COLO668 (cell line): ENCODE results near the gene INTS2.
"Not testable (repeated sequence)": the region's sequence is repeated elsewhere in the genome, so short reads cannot be mapped to it uniquely, and the experiment has no call there.

ENCODE experiments used
- DNase-seq: peaks from one replicate; lab custom pipeline; 2025; ENCODE audit not compliant: unreplicated experiment; lab: John Stamatoyannopoulos, UW

The INTS2 gene

DNA sequence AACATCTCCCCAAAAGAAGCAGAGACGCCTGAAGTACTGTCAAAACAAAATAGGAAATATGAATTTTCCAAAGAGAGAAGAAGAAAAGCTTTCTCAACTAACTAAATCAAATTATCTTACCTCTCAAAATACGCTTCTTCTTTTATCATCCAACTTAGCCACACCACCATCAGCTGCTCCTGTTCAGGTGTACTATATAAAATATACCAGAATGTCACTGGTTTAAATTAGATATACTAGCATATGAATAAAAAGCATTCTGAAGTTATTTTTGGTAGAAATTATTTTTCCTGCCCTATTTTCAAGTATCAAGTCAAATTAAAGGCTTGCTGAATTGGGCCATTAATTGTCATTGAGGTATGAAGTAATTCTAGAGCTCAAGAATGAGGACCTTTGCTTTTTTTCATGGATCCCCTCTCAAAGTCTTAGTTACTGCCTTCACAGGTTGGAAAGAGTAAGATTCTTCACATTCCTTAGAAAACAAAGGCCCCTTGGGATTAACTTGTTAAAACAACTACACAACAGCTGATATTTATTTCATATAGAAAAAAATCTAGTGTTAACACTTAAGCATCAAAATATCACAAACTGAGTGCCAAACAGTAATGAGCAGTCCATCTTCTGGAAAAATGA is 30.1 kb downstream of the INTS2 start:
- DNase-seq: no peak

DNA sequence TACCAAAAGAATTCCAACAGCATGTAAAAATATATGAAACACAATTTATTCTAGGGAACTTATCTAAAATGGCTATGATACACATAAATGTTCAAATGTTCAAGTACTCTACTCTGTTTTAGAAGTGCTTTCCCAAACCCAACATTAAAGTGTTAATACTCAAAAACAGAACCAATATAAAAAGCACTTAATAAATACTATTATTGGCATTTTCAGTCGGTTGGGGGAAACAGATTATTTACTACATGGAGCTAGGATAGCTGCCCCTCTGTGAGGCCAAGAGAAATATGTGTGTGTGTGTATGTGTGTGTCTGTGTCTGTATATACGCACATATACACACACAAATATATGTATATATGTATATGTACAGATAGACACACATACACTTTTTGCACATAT is 32.4 kb downstream of the INTS2 start:
- DNase-seq: no peak

DNA sequence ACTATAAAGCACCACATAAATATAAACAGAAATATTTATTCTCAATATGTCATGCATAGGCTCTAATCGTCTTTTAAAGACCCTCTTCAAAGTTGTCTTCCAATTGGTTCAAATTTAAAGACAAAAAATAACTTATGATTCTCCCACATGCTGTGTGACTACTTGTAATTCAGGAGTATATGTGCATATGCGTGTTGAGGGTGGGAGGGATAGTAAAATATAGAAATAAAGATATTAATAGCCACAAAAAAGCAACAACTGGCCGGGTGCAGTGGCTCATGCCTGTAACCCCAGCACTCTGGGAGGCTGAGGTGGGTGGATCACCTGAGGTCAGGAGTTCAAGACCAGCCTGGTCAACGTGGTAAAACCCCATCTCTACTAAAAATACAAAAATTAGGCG is 33.5 kb downstream of the INTS2 start:
- DNase-seq: not testable (repeated sequence)

DNA sequence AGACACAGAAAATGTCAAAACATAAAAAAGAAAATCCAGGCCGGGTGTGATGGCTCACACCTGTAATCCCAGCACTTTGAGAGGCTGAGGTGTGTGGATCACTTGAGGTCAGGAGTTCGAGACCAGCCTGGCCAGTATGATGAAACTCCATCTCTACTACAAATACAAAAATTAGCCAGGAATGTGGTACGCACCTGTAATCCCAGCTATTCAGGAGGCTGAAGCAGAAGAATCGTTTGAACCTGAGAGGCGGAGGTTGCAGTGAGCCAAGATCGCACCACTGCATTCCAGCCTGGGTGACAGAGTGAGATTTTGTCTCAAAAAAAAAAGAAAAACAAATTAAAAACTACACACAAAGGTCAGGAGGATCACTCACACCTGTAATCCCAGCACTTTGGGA is 40.0 kb downstream of the INTS2 start:
- DNase-seq: not testable (repeated sequence)

DNA sequence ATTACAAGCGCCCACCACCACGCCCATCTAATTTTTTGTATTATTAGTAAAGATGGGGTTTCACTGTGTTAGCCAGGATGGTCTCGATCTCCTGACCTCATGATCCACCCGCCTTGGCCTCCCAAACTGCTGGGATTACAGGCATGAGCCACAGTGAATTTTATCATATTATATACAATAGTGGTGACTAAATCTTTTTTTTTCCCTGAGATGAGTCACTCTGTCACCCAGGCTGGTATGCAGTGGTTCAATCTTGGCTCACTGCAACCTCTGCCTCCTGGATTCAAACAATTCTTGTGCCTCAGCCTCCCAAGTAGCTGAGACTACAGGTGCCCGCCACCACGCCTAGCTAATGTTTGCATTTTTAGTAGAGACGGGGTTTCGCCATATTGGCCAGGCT is 41.9 kb downstream of the INTS2 start:
- DNase-seq: not testable (repeated sequence)

DNA sequence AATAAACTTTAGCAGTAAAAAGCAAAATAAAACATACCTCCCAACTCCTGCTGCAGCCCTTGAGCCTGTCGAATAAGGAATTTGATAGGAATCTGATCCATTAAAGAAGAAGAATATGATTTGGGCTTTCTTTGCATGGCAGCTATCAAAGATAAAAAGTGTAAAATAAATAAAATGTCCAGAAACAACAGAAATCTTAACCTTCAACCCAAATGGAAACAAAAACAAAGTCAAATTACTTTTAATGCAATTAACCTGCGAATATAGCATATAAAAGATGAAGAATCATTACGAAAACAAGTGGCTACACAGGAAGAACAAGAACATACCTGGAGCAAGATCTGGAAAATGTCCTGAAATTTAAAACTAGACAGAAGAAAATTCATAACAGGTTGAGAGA is 42.9 kb downstream of the INTS2 start:
- no peak for DNase-seq

DNA sequence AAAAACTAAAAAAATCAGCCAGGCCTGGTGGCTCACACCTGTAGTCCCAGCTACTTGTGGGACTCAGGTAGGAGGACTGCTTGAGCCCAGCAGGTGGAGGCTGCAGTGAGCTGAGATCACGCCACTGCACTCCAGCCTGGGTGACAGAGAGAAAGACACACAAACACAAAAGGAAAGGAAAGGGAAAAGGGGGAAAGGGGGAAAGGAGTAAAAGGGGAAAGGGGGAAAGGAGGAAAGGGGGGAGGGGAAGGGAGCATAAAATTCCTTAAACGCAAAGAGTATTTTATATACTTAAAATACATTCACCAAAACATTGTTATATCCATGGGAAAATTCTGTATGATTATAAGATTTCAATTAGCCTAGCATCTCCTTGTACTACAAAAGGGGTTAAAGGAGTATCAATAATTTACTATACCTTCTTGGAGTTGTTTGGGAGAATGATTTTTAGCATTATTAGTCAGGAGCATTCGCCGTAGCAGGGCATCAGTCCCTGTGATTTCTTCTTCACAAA is 47.1 kb downstream of the INTS2 start:
- no peak for DNase-seq

DNA sequence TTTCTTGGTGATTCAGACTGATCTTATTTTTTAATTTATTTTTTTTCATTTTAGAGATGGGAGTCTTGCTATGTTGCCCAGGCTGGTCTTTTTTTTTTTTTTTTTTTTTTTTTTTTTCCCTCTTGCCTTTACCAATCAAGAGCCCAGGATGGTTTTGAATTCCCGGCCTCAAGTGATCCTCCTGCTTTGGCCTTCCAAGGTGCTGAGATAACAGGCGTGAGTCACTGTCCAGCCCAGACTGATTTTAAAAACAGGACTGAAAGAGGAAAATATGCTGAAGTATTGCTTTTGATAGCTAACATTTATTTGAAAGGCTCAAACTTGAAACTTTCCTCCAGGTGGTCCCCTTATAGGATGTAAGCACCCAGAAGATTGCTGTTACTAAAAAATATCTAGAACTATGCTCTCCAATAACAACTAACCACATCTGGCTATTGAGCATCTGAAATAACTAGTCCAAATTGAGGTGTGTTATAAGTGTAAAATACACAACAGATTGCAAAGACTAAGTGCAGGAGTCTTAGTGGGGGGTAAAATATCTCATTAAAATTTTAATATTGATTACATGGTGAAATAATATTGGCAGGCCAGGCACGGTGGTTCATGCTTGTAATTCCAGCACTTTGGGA is 48.7 kb downstream of the INTS2 start:
- no peak for DNase-seq

DNA sequence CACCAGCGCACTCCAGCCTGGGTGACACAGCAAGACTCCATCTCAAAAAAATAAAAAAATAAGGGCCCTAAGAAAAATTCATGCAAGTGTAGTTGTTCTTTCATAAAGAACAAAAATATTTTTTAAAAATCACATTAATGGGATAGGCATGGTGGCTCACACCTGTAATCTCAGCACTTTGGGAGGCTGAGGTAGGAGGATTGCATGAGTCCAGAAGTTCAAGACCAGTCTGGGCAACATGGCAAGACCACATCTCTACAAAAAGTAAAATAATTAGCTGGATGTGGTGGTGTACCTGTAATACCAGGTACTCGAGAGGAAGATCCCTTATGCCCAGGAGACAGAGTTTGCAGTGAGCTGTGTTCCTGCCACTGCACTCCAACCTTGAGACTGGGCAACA is 49.3 kb downstream of the INTS2 start:
- no peak for DNase-seq

DNA sequence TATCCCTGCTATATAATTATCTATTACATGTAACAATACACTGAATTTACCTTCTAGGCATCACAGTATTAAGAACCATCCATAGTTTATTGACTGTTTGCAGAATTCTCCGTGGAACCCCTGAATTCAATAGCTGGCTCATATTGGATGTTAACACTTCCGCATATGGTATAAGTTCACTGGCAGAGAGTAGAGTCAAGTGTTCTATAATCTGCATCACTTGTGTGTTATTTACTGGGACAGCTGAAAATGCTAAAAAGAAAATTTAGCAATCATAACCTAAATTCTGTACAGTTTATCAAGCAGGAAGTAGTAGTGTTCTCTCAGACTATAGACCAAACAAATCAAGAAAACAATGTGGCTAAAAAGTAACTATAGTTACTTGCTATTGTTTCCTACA is 49.9 kb downstream of the INTS2 start:
- DNase-seq: no peak

DNA sequence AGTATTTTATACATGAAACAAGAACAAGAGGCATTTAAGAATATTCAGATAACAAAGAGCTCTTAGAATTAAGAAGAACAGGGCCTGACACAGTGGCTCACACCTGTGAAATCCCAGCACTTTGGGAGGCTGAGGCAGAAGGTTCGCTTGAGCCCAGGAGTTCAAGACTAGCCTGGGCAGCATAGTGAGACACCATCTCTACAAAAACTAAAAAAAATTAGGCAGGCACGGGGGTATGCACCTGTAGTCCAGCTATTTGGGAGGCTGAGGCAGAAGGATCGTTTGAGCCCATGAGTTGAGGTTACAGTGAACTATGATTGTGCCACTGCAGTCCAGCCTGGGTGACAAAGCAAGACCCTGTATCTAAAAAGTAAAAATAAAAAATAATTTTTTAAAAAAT is 52.0 kb downstream of the INTS2 start:
- no peak for DNase-seq

DNA sequence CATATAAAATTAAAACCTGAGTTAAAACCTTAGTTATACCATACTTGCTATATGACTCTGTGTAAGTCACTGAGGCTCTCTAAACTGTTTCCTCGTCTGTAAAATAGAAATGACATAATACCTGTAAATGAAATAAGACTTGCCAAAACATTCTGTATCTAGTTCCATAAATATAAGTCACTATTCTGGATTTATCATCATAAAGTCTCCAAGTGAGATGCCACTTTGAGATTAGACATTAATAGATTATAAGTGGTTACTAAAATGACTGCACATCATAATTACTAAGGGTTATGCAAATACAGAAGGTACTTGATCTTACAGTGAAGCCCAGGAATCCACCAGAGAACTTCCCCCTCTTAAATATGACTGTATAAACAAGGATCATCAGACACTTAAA is 52.5 kb downstream of the INTS2 start:
- DNase-seq: no peak

DNA sequence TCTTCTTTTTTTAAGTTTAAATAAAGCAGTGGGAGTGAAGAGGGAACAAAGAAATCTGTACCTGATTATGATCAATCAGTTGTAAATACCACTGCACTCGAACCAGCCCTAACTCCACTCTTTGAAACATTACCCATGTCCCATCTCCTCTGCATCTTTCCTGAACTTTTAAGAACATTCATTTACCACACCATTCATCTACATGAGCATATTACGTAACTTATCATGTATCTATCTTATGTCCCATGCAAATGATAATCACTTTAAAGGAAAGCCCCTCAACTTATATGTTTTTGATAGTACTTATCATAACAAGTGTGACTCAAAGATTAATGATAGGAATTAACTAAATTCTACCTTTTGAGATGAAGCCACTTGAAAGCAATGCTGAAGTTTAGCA is 53.7 kb downstream of the INTS2 start:
- no peak for DNase-seq

DNA sequence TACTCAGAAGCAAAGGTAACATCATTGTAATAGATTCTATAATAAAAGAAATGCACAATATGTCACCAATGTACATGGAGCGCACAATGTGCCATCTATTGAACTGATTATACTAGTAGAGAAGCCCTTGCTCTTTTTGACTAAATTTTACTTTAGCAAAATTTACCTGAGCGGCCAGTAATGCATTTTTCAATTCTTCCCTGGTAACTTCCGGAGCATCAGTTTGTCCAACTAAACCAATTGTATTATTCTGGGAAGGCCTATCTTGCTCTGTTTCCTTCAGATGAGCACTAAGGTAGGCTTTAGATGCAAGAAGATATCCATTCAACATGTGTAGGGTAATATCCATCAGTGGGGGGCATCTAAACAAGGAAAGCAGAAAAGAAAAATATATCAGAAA is 55.7 kb downstream of the INTS2 start:
- no peak for DNase-seq

DNA sequence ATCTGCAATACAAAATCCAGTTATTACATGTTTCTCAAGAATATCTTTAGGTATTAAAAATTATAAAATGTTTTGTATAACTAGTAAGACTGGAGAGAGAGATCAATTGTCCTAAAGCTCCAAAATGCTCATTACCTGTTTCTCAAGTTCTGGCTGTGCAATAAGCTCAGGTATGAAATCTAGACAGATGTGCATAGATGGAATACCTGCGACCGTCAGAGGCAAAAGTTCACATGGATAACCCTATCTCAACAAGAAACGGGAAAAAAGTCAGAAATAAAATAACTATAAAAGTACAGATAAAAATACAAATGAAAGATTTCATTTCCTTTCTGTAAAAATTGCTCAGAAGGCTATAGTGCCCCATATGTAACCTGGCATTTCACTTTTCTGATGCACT is 58.6 kb downstream of the INTS2 start:
- no peak for DNase-seq

DNA sequence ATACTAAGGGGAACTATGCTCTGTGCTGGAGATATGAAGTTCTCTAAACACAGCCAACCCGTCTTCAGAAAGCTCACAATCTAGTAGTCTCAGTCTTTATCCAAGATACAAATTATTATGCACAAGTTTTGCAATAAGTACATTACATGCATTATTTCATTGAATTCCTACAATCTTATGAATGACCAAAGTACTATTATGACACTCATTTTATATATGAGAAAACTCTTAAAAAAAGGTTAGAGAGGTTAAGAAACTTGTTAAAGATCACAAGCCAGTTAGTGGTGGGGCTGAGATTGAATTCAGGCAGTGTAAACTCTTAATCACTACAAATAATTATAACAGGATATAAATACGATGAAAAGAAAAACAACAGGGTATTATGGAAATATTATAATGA is 59.7 kb downstream of the INTS2 start:
- DNase-seq: no peak

DNA sequence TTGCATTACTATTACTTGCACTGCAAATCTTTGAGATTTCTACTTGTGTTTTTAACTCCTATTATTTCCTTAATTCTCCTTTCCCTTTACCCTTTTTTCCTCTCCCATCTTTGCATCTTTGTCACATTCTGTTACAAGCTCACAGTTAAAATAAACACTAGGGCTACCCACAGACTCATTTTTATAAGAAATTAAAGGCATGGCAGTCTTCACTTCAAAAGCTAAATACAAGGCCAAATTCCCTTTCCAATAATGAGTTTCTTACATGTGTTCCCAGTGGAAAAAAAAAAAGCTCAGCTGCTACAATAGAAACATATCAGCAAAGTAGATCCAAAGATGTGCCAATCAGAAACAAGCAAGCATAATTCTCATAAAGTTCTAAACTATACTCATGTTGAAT is 60.7 kb downstream of the INTS2 start:
- no peak for DNase-seq

DNA sequence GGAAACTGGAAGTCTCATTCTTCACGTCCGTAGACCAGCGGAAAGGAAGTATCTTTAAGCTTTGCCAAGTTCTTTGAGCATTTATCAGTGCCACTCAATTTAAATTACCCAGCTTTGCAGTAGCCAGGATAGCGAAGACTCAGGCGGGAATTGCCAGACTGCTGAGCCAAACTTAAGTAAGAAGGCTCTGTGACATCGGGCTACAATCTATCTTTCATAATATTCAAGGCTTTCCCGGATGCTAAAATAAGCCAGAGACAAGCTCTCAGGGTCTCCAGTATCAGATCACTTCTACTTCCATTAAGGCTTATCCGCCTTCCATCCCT is 64.0 kb downstream of the INTS2 start:
- DNase-seq: no peak

DNA sequence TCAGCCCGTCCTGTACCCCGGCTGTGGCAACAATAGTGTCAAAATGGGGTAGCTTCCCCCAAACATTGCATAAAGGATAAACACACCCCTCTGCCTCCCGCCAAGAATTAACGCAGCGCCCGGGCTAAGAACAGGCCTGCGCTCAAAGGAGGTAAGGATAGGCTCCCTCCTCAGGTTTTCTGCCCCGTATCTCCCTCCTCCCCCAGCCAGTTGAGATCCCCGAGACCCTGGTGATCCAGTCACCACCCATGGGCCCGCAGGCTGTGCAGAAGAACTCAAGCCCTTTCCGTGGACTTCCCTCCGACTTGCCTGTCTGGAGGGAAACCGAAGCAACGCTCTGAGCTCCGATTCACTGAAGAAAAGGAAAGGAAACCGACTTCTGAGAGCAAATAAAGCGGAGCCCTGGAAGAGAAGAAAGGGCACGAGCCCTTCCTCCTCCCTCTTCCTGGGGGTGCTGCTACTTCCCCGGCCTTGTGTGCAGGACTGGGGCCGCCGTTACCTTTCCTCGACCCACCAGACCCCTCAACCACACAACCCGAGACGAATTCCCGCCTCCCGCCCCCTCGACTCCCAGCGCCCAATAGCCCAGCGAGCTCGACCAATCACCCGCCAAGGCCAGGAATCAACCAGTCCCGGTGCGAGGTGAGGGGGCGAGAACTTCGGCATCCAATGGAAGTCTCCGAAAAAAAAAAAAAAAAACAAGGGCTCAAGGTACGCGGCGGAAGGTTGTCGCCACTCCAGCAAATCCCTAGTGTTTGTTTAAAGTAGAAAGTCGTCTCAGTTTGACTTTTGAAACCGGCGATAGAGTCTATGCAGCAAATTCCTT is 64.6 kb downstream of the INTS2 start, which contains the start of gene BRIP1:
TSS of gene BRIP1 (minus strand) at position 554 of the 826 bp plus-strand sequence. CDS start 1,989 bp downstream, outside the sequence.
- DNase-seq: peak; percentile 81

DNA sequence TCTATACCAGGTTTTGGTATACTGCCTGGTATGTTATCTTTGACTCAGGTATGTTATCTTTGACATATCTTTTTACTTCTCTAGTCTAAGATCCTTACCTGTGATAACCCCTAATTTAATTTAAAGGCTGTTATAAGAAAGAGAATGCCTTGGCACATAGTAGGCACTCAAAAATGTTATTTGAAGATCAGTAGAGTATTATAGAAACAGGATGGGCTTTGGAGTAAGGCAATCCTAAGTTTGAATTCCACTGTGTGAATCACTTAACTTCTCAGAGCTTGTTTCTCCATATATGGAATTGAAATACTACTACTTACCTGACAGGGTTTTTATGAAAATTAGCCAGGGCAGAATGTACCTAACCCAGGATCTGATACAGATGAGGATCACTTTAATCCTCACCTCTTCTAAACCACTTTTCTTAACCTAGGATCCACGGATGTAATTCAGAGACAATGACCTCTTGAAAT is 65.6 kb downstream of the INTS2 start:
- no peak for DNase-seq

DNA sequence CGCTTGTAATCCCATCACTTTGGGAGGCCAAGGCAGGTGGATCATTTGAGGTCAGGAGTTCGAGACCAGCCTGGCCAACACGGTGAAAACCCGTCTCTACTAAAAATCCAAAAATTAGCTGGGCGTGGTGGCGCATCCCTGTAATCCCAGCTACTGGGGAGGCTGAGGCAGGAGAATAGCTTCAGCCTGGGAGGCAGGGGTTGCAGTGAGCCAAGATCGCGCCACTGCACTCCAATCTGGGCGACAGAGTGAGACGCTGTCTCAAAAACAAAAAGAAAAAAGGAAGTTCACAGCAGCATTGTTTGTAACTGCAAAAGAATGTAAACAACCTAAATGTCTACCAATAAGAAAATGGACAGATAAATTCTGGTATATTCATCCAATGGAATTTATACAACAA is 67.4 kb downstream of the INTS2 start:
- not testable (repeated sequence) for DNase-seq

DNA sequence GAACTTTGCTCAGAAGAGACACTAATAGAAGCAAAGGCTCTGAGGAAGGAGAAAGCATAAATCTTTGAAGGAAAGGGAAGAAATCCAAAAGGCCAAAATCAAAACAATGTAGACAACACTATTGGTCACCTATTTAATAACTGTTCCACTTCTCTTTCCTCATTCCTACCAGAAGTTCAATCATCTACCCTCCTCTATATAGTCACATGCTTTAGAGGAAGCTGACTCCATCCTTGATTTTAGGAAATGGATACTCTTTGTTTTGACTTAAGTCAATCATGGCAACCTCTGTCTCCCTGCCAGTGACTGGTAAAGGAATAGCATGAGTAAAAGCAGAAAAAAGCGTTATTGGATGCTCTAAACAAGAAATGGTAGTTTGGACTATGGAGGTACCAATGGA is 71.7 kb downstream of the INTS2 start:
- DNase-seq: no peak
